GM12878 (cell line): ENCODE measurements around the gene ATP2A1. TPM values are rescaled to one million over a fixed set of nuclear protein-coding genes. Genes with fewer than 3 reads are reported as not detected.

Experiments
- ATAC-seq: fragments of 200-7000 bp; cut with Tn5 transposase; 3 replicates; pipeline ENCODE4 v1.9.1; 2020; ENCODE audit warnings: mild to moderate bottlenecking, moderate library complexity
- BruUV-seq: library from RNA; stranded (reverse); fragments of 400-500 nt; replicated peaks from 2 replicates; lab custom pipeline; 2021; lab: Mats Ljungman, UMichigan
- CTCF ChIA-PET: fragments of 300-600 bp; sonication (Branson Sonifier 250); formaldehyde crosslinking; extraction: SDS; loops from one replicate; lab custom pipeline; 2021; ENCODE audit warnings: inconsistent platforms; lab: Yijun Ruan, JAX
- POLR2A ChIA-PET: fragments of 350-600 bp; formaldehyde crosslinking; extraction: SDS; loops from one replicate; lab custom pipeline; 2021; ENCODE audit warnings: inconsistent platforms; lab: Charles Lee
- RAD21 ChIA-PET: fragments of 300-600 bp; sonication (Branson Sonifier 250); formaldehyde crosslinking; loops from one replicate; lab custom pipeline; 2023; ENCODE audit warnings: antibody characterized with exemption; ENCODE audit not compliant: unreplicated experiment; lab: Charles Lee
- SMC1A ChIA-PET: fragments of 300-600 bp; sonication (Branson Sonifier 250); formaldehyde crosslinking; loops from one replicate; lab custom pipeline; 2023; ENCODE audit not compliant: unreplicated experiment, uncharacterized antibody; lab: Charles Lee
- DNase-seq: peaks from one replicate; pipeline ENCODE4 v3.0.0-alpha.2; 2011; ENCODE audit warnings: low read depth, low spot score
- FAIRE-seq: peaks from 3 replicates; lab custom pipeline; 2011; peaks lifted over from hg19 to GRCh38; lab: Jason Lieb, UNC
- H2AFZ ChIP-seq: 2 replicates; pipeline ENCODE4 v1.6.0; 2011; ENCODE audit warnings: low read depth, low read length, control low read depth; ENCODE audit not compliant: control insufficient read depth
- H3K27ac ChIP-seq: 2 replicates; pipeline ENCODE4 v1.5.1; 2011; ENCODE audit warnings: control low read depth; ENCODE audit not compliant: control insufficient read depth, insufficient read depth
- H3K27me3 ChIP-seq, 2 experiments: replicated peaks in 1 of 2; 2 replicates each; pipeline versions ENCODE4 v1.6.0 to v1.6.1; 2011; ENCODE audit warnings: low read length in 1 of 2; ENCODE audit not compliant: control insufficient read depth in 2 of 2, insufficient read depth in 2 of 2
- H3K36me3 ChIP-seq, 2 experiments: 2 replicates each; pipeline ENCODE4 v1.5.1; 2011; ENCODE audit warnings: low read length in 1 of 2; ENCODE audit not compliant: control insufficient read depth in 2 of 2, insufficient read depth in 2 of 2
- H3K4me1 ChIP-seq: 2 replicates; pipeline ENCODE4 v1.6.1; 2011; ENCODE audit warnings: mild to moderate bottlenecking, low read length, moderate library complexity, mixed read lengths; ENCODE audit not compliant: control insufficient read depth, insufficient read depth
- H3K4me2 ChIP-seq: 2 replicates; pipeline ENCODE4 v1.6.0; 2011; ENCODE audit warnings: control low read depth; ENCODE audit not compliant: control insufficient read depth, insufficient read depth
- H3K4me3 ChIP-seq: fragments of 200-600 bp; sonication (generic); 2 replicates; pipeline ENCODE4 v1.5.1; 2016
- H3K79me2 ChIP-seq: 2 replicates; pipeline ENCODE4 v1.6.0; 2011; ENCODE audit warnings: low read length; ENCODE audit not compliant: control insufficient read depth, insufficient read depth
- H3K9ac ChIP-seq: 2 replicates; pipeline ENCODE4 v1.8.0; 2011; ENCODE audit warnings: low read length, control low read depth, mixed read lengths; ENCODE audit not compliant: control insufficient read depth, insufficient read depth
- H3K9me3 ChIP-seq: replicated peaks from 3 replicates; pipeline ENCODE4 v1.5.1; 2011; ENCODE audit warnings: mild to moderate bottlenecking, low read length; ENCODE audit not compliant: control insufficient read depth, insufficient read depth
- H4K20me1 ChIP-seq: 2 replicates; pipeline ENCODE4 v1.6.0; 2011; ENCODE audit not compliant: control insufficient read depth, insufficient read depth
- ATF7 ChIP-seq: fragments of 450-650 bp; IDR thresholded peaks from 2 replicates; pipeline ENCODE4 v1.6.1; 2016; ENCODE audit warnings: low read depth, mild to moderate bottlenecking
- BRCA1 ChIP-seq: IDR thresholded peaks from 2 replicates; pipeline ENCODE4 v1.6.1; 2011; ENCODE audit warnings: low read depth, low read length, improper control_type of control experiment
- CBX3 ChIP-seq: fragments of 200-600 bp; sonication (generic); IDR thresholded peaks from 2 replicates; pipeline ENCODE4 v1.6.1; 2016; ENCODE audit warnings: low read depth, borderline replicate concordance
- CREM ChIP-seq: IDR thresholded peaks from 2 replicates; pipeline ENCODE4 v1.6.1; 2014; ENCODE audit warnings: antibody characterized with exemption, low read depth
- CTCF ChIP-seq, 3 experiments: IDR thresholded peaks in 2 of 3; conservative IDR thresholded peaks in 1 of 3; 2 replicates each; pipeline ENCODE4 v1.5.1; 2011; ENCODE audit warnings: low read depth in 3 of 3, low read length in 3 of 3, mild to moderate bottlenecking in 3 of 3, control low read depth in 2 of 3, moderate library complexity in 2 of 3, inconsistent platforms in 1 of 3, mixed read lengths in 1 of 3; ENCODE audit not compliant: control insufficient read depth in 2 of 3, insufficient read depth in 1 of 3; ENCODE audit errors: extremely low read depth in 1 of 3
- DPF2 ChIP-seq: fragments of 450-650 bp; IDR thresholded peaks from 2 replicates; pipeline ENCODE4 v1.6.1; 2017; ENCODE audit warnings: mild to moderate bottlenecking
- E4F1 ChIP-seq: fragments of 450-650 bp; IDR thresholded peaks from 2 replicates; pipeline ENCODE4 v1.6.1; 2018; ENCODE audit warnings: borderline replicate concordance, mild to moderate bottlenecking; ENCODE audit not compliant: partially characterized antibody
- ELK1 ChIP-seq: IDR thresholded peaks from 2 replicates; pipeline ENCODE4 v1.6.1; 2012; ENCODE audit warnings: low read depth, low read length, improper control_type of control experiment
- ETV6 ChIP-seq, 2 experiments: fragments of 450-650 bp in 1 of 2; IDR thresholded peaks in 1 of 2; conservative IDR thresholded peaks in 1 of 2; 2 replicates each; pipeline ENCODE4 v1.6.1; 2014; ENCODE audit warnings: antibody characterized with exemption in 1 of 2, borderline replicate concordance in 1 of 2, low read depth in 1 of 2, mild to moderate bottlenecking in 1 of 2, moderate library complexity in 1 of 2
- GABPA ChIP-seq: IDR thresholded peaks from 2 replicates; pipeline ENCODE4 v1.6.1; 2014; ENCODE audit warnings: antibody characterized with exemption, low read depth, mild to moderate bottlenecking, inconsistent platforms
- MTA3 ChIP-seq: IDR thresholded peaks from 2 replicates; pipeline ENCODE4 v1.6.1; 2012; ENCODE audit warnings: low read length, inconsistent platforms, borderline replicate concordance
- MXI1 ChIP-seq: fragments of 150-350 bp; IDR thresholded peaks from 2 replicates; pipeline ENCODE4 v1.6.1; 2011; ENCODE audit warnings: low read depth, mild to moderate bottlenecking, inconsistent platforms, low read length, improper control_type of control experiment
- NFIC ChIP-seq: IDR thresholded peaks from 2 replicates; pipeline ENCODE4 v1.6.1; 2012; ENCODE audit warnings: low read depth, mild to moderate bottlenecking, inconsistent platforms, low read length, moderate library complexity
- NFXL1 ChIP-seq: fragments of 450-650 bp; IDR thresholded peaks from 2 replicates; pipeline ENCODE4 v1.6.1; 2017; ENCODE audit warnings: antibody characterized with exemption, mild to moderate bottlenecking, borderline replicate concordance
- SMAD1 ChIP-seq: fragments of 450-650 bp; IDR thresholded peaks from 2 replicates; pipeline ENCODE4 v1.6.1; 2018; ENCODE audit warnings: mild to moderate bottlenecking, low read depth; ENCODE audit not compliant: partially characterized antibody
- SREBF1 ChIP-seq: IDR thresholded peaks from 2 replicates; pipeline ENCODE4 v1.6.1; 2012; ENCODE audit warnings: mild to moderate bottlenecking, low read length
- ZBTB33 ChIP-seq: fragments of 450-650 bp; IDR thresholded peaks from 2 replicates; pipeline ENCODE4 v1.6.1; 2017; ENCODE audit warnings: mild to moderate bottlenecking
- WGBS: methylation state at CpG from one replicate; pipeline ENCODE4 v1.1.6; 2016; ENCODE audit warnings: low lambda C conversion rate; ENCODE audit not compliant: insufficient replicate concordance, insufficient coverage; ENCODE audit errors: missing lambda C conversion rate; 5-methylcytosine and 5-hydroxymethylcytosine counted together
- in situ Hi-C: fragments of 300-500 bp; cut with MboI; formaldehyde crosslinking; loops from 9 replicates; pipeline ENCODE4 v1.14.3; 2018; ENCODE audit warnings: mixed read lengths
- intact Hi-C: fragments of 100-400 bp; cut with micrococcal nuclease; formaldehyde crosslinking; loops from one replicate; pipeline ENCODE4 v1.14.2; 2022; ENCODE audit not compliant: unreplicated experiment
- polyA plus RNA-seq, 11 experiments: library from polyadenylated mRNA; depleted of rRNA in 4 of 11; unstranded in 6 of 11; stranded (reverse) in 5 of 11; fragments of >200 nt; fragmentation: Nextera tagmentation in 4 of 11; fragmentation: Illumina TruSeq in 1 of 11; extraction: Ambion mirVana in 4 of 11; extraction: Trizol in 1 of 11; gene quantifications; 1 replicate in 1 of 11; 2 replicates in 10 of 11; pipeline versions ENCODE4 v1.2.1 to v1.2.3, GENCODE V29; 2011 to 2016; ENCODE audit warnings: inconsistent platforms in 2 of 11, missing spikeins in 2 of 11, low read depth in 1 of 11
- total RNA-seq, 4 experiments: library from RNA; depleted of rRNA in 3 of 4; stranded (reverse); fragments of >200 nt in 3 of 4; fragmentation: Illumina TruSeq in 1 of 4; extraction: Trizol in 1 of 4; gene quantifications; 2 replicates each; pipeline versions ENCODE4 v1.2.1 to v1.2.3, GENCODE V29; 2013 to 2021

Gene ATP2A1
- total and polyA plus RNA-seq, 10 of the 15 experiments (the other 5 are each of a cell fraction or from before 2014, with no cell fraction given) = 0.13 to 1.7 (median 0.88) TPM

GRCh38 chr16:28918698-28919097 is 40.4 kb downstream of the ATP2A1 start:
- intact Hi-C loops (no loop called here), in situ Hi-C loops (loop anchor here (5.0 kb wide), 1 partner anchor 36 kb away; no protein-coding TSS in a partner anchor)
- ChIA-PET POLR2A (interaction anchor here (1.6 kb wide), 1 partner anchor 40 kb away, joined by 4 read pairs; no protein-coding TSS in a partner anchor), SMC1A (interaction anchor here (0.7 to 0.9 kb wide), 2 partner anchors 26 to 43 kb away, joined by 3 to 4 read pairs; no protein-coding TSS in a partner anchor), RAD21 (no interaction called here), CTCF (interaction anchor here (4.2 kb wide), 1 partner anchor 26 kb away, joined by 18 read pairs; no protein-coding TSS in a partner anchor)
- no peaks in the 10 kb centered on the region for H3K27me3 ChIP-seq
- no peak overlapping the region for H3K27ac ChIP-seq
- FAIRE-seq (no peak), ATAC-seq (no peak), DNase-seq (no peak)
- no peak overlapping the region for H3K4me3 ChIP-seq
- H3K9me3 ChIP-seq = no peaks in the 10 kb centered on the region
- 98% methylated on average over 3 of the region's 3 CpGs for WGBS
- H3K36me3 ChIP-seq = peaks cover 11 to 13% of the 10 kb centered on the region in 2 experiments
- H2AFZ ChIP-seq = no peak overlapping the region
- no peaks in the 10 kb centered on the region for H3K79me2 ChIP-seq
- no TSS peak for BruUV-seq
- H4K20me1 ChIP-seq = no peaks in the 10 kb centered on the region
- no peak overlapping the region for H3K4me2 ChIP-seq
- no peak overlapping the region for H3K9ac ChIP-seq
- H3K4me1 ChIP-seq = peaks cover 9% of the 10 kb centered on the region; the same call in 1 of the 2 replicates
- no peak for TF ChIP-seq NFXL1
- TF ChIP-seq MTA3 = no peak
- no peak for TF ChIP-seq GABPA
- no peak for TF ChIP-seq ZBTB33
- TF ChIP-seq SREBF1 = no peak
- no peak for TF ChIP-seq CTCF (IDR thresholded peaks at IDR 0.05 in 2 of 3, conservative IDR thresholded peaks at IDR 0.05 in 1 of 3; ENCODE audit: control insufficient read depth in 2 of 3, extremely low read depth in 1 of 3, insufficient read depth in 1 of 3, low read depth in 3 of 3, low read length in 3 of 3)
- TF ChIP-seq CBX3 = no peak
- TF ChIP-seq BRCA1 = no peak
- no peak for TF ChIP-seq ETV6 (conservative IDR thresholded peaks at IDR 0.05 in 1 of 2, IDR thresholded peaks at IDR 0.05 in 1 of 2; ENCODE audit: borderline replicate concordance in 1 of 2, low read depth in 1 of 2)
- no peak for TF ChIP-seq CREM
- TF ChIP-seq DPF2 = no peak
- no peak for TF ChIP-seq SMAD1
- TF ChIP-seq NFIC = no peak
- no peak for TF ChIP-seq MXI1
- no peak for TF ChIP-seq E4F1
- no peak for TF ChIP-seq ATF7
- no peak for TF ChIP-seq ELK1
